Esophagus muscularis mucosa (tissue), 4 donors: ENCODE data around the gene PREP.

Experiments used
- CTCF ChIP-seq, 3 experiments: fragments of 200-600 bp in 2 of 3; fragments of 450-650 bp in 1 of 3; sonication (generic) in 2 of 3; IDR thresholded peaks; one replicate each; pipeline ENCODE4 v1.5.1; 2017 to 2019; ENCODE audit warnings: antibody characterized with exemption in 3 of 3, mild to moderate bottlenecking in 2 of 3, moderate library complexity in 1 of 3
- EP300 ChIP-seq: sonication (generic); formaldehyde crosslinking; IDR thresholded peaks from one replicate; pipeline ENCODE4 v1.6.1; 2017; ENCODE audit warnings: antibody characterized with exemption
- POLR2AphosphoS5 ChIP-seq, 2 donors: sonication (generic); formaldehyde crosslinking; IDR thresholded peaks; one replicate each; pipeline ENCODE4 v1.6.1; 2017; ENCODE audit warnings: antibody characterized with exemption in 2 of 2

- TF ChIP-seq CTCF (IDR thresholded peaks at IDR 0.05) (no peak), EP300 (no peak), POLR2AphosphoS5 (IDR thresholded peaks at IDR 0.05) (no peak)
These were observed 30.8 kb upstream of the PREP start for GRCh38 chr6:105433723-105434122.
